ENCODE data around the gene MEX3B. TPM values are rescaled to one million over a fixed set of nuclear protein-coding genes. Genes with fewer than 3 reads are reported as not detected.

Gene MEX3B
- total RNA-seq, 4 donors from 2014 or later = 0.26 to 27.7 (median 1.5) TPM

GRCh38 chr15:82074610-82075009, 28.8 kb upstream of the MEX3B start:
- intact Hi-C loops (cut with DNase I; ENCODE audit: low total_unique reads) = no loop called here
- no peaks in the 10 kb centered on the region for H3K36me3 ChIP-seq
- no peaks in the 10 kb centered on the region for H3K9me3 ChIP-seq
- no peaks in the 10 kb centered on the region for H3K27me3 ChIP-seq
- H3K4me3 ChIP-seq = no peak overlapping the region
- no peak overlapping the region for H3K27ac ChIP-seq
- DNase-seq = no peak
- TF ChIP-seq, protein P1, sequence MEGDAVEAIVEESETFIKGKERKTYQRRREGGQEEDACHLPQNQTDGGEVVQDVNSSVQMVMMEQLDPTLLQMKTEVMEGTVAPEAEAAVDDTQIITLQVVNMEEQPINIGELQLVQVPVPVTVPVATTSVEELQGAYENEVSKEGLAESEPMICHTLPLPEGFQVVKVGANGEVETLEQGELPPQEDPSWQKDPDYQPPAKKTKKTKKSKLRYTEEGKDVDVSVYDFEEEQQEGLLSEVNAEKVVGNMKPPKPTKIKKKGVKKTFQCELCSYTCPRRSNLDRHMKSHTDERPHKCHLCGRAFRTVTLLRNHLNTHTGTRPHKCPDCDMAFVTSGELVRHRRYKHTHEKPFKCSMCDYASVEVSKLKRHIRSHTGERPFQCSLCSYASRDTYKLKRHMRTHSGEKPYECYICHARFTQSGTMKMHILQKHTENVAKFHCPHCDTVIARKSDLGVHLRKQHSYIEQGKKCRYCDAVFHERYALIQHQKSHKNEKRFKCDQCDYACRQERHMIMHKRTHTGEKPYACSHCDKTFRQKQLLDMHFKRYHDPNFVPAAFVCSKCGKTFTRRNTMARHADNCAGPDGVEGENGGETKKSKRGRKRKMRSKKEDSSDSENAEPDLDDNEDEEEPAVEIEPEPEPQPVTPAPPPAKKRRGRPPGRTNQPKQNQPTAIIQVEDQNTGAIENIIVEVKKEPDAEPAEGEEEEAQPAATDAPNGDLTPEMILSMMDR (IDR thresholded peaks at IDR 0.05) = no peak
- TF ChIP-seq POLR2A (IDR thresholded peaks at IDR 0.05) = no peak
- no peaks in the 10 kb centered on the region for H3K4me1 ChIP-seq

DNA sequence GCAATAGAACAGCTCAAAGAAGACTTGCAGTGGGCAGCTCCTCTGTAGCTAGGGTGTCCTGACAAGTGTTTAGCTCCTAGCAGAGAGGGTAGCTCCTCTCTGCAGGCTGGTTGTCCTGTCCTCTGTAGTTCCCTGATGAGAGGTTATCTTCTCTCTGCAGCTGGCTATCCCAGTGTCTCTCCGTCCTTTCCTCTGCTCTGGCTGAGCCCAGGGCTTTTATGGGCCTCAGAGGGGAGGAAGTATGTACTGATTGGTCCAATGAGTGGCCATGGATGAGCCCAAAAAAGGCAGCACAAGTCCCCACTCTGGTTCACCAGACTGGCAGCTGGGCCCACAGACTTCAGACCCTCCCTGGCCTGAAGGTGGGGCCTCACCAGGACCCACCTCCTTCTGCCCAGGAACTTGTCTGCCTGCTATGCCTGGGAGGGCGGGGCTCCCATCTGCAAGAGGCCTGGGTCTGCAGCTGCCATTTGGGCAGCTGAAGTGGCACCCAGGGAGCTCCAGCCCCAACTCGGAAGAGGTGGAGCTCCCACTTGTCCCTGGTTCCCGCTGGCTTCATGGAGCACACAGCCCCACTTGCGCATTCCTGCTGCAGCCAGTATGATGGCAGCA, 27.2 kb upstream of the MEX3B start:
- DNase-seq = no peak
- no peaks in the 10 kb centered on the region for H3K4me1 ChIP-seq
- intact Hi-C loops (cut with DNase I; ENCODE audit: low total_unique reads) = no loop called here
- no peak overlapping the region for H3K27ac ChIP-seq
- TF ChIP-seq POLR2A (IDR thresholded peaks at IDR 0.05) = no peak
- TF ChIP-seq, protein P1 (IDR thresholded peaks at IDR 0.05) = no peak
- H3K27me3 ChIP-seq = no peaks in the 10 kb centered on the region
- no peaks in the 10 kb centered on the region for H3K36me3 ChIP-seq
- H3K9me3 ChIP-seq = no peaks in the 10 kb centered on the region
- H3K4me3 ChIP-seq = no peak overlapping the region

GRCh38 chr15:82066455-82066854, 20.6 kb upstream of the MEX3B start:
- Histone ChIP-seq H3K4me3 (no peak overlapping the region), H3K36me3 (no peaks in the 10 kb centered on the region), H3K27ac (no peak overlapping the region), H3K9me3 (no peaks in the 10 kb centered on the region), H3K27me3 (no peaks in the 10 kb centered on the region), H3K4me1 (no peaks in the 10 kb centered on the region)
- intact Hi-C loops (cut with DNase I; ENCODE audit: low total_unique reads) = no loop called here
- DNase-seq = no peak
- TF ChIP-seq POLR2A (IDR thresholded peaks at IDR 0.05) = no peak
- TF ChIP-seq, protein P1 (IDR thresholded peaks at IDR 0.05) = no peak

DNA sequence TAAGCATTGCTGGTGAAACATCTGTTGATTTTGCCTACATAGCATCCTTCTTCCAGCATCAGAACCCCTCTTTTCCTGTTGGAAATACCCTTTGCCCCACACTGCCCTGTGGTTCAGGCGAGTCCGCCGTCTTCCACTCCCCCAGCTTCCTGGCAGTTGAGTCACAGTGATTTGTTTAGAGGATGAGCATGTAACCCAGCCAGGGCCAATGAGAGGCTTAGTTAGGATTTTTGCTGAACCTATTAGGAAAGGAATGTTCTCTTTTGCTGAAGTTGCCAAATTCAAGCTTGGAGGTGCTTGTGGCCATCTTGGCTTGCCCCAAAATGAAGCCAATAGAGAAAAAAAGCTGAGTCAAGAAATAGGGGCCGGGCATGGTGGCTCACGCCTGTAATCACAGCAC, 19.0 kb upstream of the MEX3B start:
- Histone ChIP-seq H3K27ac (no peak overlapping the region), H3K9me3 (no peaks in the 10 kb centered on the region), H3K4me1 (no peaks in the 10 kb centered on the region), H3K4me3 (no peak overlapping the region), H3K27me3 (no peaks in the 10 kb centered on the region), H3K36me3 (no peaks in the 10 kb centered on the region)
- no peak for DNase-seq
- TF ChIP-seq POLR2A (IDR thresholded peaks at IDR 0.05) = no peak
- TF ChIP-seq, protein P1 (IDR thresholded peaks at IDR 0.05) = no peak
- intact Hi-C loops (cut with DNase I; ENCODE audit: low total_unique reads) = no loop called here

DNA sequence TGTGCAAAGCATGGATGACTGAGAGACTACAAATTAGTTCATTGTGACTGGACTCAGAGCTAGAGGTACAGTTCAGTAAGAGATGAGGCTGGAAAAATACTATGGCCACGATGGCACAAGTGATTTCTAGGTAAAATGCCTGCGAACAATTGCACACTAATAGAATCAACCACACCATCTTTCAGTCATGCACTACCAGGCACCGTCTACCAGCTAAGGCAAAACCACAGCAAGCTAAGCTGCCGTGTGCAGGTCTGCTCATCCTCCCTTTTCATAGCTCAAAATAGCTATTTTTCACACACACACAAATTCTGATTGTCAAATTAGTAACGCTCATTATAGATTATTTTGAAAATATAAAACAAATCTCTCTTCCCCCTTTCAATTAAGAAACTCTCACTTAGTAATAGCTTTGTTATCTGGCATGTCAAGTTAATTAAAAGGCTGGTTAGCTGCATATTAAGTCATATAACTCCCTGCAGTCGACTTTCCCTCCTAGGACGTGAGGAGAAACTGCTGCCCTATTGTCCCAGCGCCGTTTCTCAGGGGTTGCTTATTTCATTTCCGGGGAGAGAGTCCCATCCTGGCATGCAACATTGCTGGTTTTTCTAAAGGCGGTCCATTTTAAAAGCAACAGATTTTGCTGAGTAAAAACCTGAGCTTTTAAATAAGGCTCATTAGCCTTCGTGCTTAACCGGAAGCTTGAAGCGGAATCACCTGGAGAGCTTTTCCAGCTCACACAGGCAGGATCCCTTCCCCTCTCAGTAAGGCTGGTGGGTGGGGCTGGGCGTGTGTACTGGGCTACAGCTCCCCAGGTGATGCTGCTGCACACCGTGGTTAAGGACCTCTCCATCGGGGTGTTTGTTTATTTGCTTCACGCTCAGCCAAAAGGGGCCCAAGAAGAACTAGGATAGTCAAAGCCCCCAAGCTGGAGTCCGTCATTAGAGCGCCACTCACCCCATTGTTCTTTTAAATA, 16.9 kb upstream of the MEX3B start:
- Histone ChIP-seq H3K27me3 (peaks cover 0 to 5% of the 10 kb centered on the region in 2 donors), H3K9me3 (no peaks in the 10 kb centered on the region), H3K36me3 (no peaks in the 10 kb centered on the region), H3K4me1 (no peaks in the 10 kb centered on the region), H3K4me3 (no peak overlapping the region), H3K27ac (no peak overlapping the region)
- intact Hi-C loops (cut with DNase I; ENCODE audit: low total_unique reads) = no loop called here
- DNase-seq = no peak
- TF ChIP-seq, protein P1 (IDR thresholded peaks at IDR 0.05) = no peak
- no peak for TF ChIP-seq POLR2A (IDR thresholded peaks at IDR 0.05)
